D721Med (cell line): ENCODE results near the gene OR8I2.
"Not testable (repeated sequence)": the region's sequence is repeated elsewhere in the genome, so short reads cannot be mapped to it uniquely, and the experiment has no call there.

Experiments
- DNase-seq: peaks from one replicate; pipeline ENCODE4 v3.0.0; 2011; ENCODE audit warnings: low spot score; ENCODE audit not compliant: insufficient read length
- FAIRE-seq: peaks from 2 replicates; lab custom pipeline; 2011; peaks lifted over from hg19 to GRCh38; lab: Jason Lieb, UNC
- CTCF ChIP-seq: IDR thresholded peaks from 2 replicates; pipeline ENCODE4 v1.5.1; 2012; ENCODE audit warnings: mild to moderate bottlenecking, control low read depth; ENCODE audit not compliant: insufficient read depth; ENCODE audit errors: missing control alignments

OR8I2 gene

GRCh38 chr11:56103210-56103737 is 10.2 kb downstream of the OR8I2 start, which contains the start of gene OR8H2:
Gene OR8H2, plus strand, starts transcription at chr11:56103687. Its CDS starts 1,356 bp downstream, at chr11:56105043.
- no peak for TF ChIP-seq CTCF
- FAIRE-seq (no peak), DNase-seq (no peak)

- DNase-seq: no peak
- FAIRE-seq: no peak
- no peak for TF ChIP-seq CTCF
These were observed 29.0 kb downstream of the OR8I2 start, which contains the start of gene OR8H3 for GRCh38 chr11:56122073-56122472. Gene OR8H3, plus strand, starts transcription at chr11:56122373. Its CDS starts 0 bp downstream, at chr11:56122373.

- FAIRE-seq: no peak
- no peak for DNase-seq
- no peak for TF ChIP-seq CTCF
These were observed 47.1 kb downstream of the OR8I2 start, which contains the start of gene OR8J3 for GRCh38 chr11:56140151-56140661. Gene OR8J3, minus strand, starts transcription at chr11:56140201. Its CDS starts 2,483 bp downstream, at chr11:56137718.

- not testable (repeated sequence) for FAIRE-seq, DNase-seq
These were observed 50.6 kb downstream of the OR8I2 start for GRCh38 chr11:56143681-56144080.
